Measurements from ENCODE around the gene RASGRP3.

GRCh38 chr2:33476793-33477190 is 343 bp downstream of the RASGRP3 start:
- TF ChIP-seq RFX5 (IDR thresholded peaks at IDR 0.05; ENCODE audit: low read depth, low read length) (no peak), PRMT3 (CRISPR knock-in tag; IDR thresholded peaks at IDR 0.05; ENCODE audit: borderline replicate concordance, low read depth) (no peak), CTCF (CRISPR knock-in tag; IDR thresholded peaks at IDR 0.05) (no peak), POLR2A (IDR thresholded peaks at IDR 0.05; ENCODE audit: insufficient read depth in 1 of 2, low read depth in 2 of 2, low read length in 2 of 2) (no peak), TOE1 (CRISPR knock-in tag; IDR thresholded peaks at IDR 0.05) (no peak), ZNF644 (CRISPR knock-in tag; IDR thresholded peaks at IDR 0.05; ENCODE audit: low read depth) (no peak), POLR2AphosphoS5 (IDR thresholded peaks at IDR 0.05; ENCODE audit: low read depth, low read length) (no peak), PBX2 (CRISPR knock-in tag; IDR thresholded peaks at IDR 0.05) (no peak), ETS1 (CRISPR knock-in tag; IDR thresholded peaks at IDR 0.05) (no peak)
- TF ChIP-seq, protein P1, sequence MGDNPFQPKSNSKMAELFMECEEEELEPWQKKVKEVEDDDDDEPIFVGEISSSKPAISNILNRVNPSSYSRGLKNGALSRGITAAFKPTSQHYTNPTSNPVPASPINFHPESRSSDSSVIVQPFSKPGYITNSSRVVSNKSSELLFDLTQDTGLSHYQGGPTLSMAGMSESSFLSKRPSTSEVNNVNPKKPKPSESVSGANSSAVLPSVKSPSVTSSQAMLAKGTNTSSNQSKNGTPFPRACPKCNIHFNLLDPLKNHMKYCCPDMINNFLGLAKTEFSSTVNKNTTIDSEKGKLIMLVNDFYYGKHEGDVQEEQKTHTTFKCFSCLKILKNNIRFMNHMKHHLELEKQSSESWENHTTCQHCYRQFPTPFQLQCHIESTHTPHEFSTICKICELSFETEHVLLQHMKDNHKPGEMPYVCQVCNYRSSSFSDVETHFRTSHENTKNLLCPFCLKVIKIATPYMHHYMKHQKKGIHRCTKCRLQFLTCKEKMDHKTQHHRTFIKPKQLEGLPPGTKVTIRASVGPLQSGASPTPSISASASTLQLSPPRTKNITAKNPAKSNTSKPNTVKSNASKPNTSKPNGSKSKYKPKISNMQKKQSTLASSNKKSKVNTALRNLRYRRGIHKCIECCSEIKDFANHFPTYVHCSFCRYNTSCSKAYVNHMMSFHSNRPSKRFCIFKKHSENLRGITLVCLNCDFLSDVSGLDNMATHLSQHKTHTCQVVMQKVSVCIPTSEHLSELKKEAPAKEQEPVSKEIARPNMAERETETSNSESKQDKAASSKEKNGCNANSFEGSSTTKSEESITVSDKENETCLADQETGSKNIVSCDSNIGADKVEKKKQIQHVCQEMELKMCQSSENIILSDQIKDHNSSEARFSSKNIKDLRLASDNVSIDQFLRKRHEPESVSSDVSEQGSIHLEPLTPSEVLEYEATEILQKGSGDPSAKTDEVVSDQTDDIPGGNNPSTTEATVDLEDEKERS (CRISPR knock-in tag; IDR thresholded peaks at IDR 0.05), result no peak
